Measurements from ENCODE around the gene ARHGEF17.

ARHGEF17 gene

DNA sequence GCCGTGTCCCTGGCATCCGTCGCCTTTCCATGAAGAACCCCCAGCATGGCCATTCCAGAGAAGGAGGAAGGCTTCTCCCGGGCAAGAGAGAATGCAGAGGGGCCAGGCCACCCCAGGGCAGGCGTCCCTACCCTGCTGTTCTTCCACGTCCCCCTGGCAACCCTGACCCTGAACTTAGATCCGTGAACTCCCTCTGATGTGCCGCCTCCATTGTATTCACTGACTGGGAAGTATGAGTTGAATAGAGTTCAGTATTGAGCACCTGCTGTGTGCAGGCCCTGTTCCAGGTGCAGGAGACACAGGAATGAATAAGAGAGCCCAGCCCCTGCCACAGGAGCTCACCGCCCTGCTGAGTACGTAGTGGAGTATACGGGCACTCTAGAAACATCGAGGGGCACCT, 39.0 kb downstream of the ARHGEF17 start:
- peak overlapping the region; percentile 4; the same call in 1 of the 2 replicates for H3K27ac ChIP-seq
- ChIA-PET CTCF (interaction anchor here (0.9 kb wide), 1 partner anchor 11 kb away, joined by 5 read pairs; no protein-coding TSS in a partner anchor), POLR2A (ENCODE audit: low non-redundant PET) (no interaction called here)
- TF ChIP-seq CTCF (conservative IDR thresholded peaks at IDR 0.05; ENCODE audit: low read depth) = no peak
- DNase-seq (ENCODE audit: low spot score) = no peak

DNA sequence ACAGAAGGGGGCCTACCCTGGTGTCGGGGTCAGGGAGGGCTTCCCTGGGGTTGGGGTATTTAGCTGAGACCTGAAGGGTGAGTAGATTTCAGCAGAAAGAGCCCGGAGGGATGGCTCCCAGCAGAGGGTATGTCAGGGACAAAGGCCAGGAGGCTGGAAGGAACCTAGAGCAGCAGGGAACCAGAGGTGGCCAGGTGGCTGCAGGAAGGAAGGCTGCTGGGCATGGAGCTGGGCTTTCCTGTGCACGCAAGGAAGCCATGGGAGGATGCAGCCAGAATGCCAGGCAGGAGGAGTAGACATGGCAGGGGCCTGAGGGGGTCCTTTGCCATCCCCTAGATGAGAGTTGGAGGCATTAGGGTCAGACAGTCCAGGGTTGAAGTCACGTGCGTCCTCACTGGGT, 40.8 kb downstream of the ARHGEF17 start:
- H3K27ac ChIP-seq = peak overlapping the region; percentile 41
- DNase-seq (ENCODE audit: low spot score) = no peak
- no peak for TF ChIP-seq CTCF (conservative IDR thresholded peaks at IDR 0.05; ENCODE audit: low read depth)
- CTCF ChIA-PET = interaction anchor here (0.7 to 3.3 kb wide), 2 partner anchors 13 to 192 kb away, joined by 4 to 22 read pairs; no protein-coding TSS in a partner anchor
- POLR2A ChIA-PET (ENCODE audit: low non-redundant PET) = no interaction called here

DNA sequence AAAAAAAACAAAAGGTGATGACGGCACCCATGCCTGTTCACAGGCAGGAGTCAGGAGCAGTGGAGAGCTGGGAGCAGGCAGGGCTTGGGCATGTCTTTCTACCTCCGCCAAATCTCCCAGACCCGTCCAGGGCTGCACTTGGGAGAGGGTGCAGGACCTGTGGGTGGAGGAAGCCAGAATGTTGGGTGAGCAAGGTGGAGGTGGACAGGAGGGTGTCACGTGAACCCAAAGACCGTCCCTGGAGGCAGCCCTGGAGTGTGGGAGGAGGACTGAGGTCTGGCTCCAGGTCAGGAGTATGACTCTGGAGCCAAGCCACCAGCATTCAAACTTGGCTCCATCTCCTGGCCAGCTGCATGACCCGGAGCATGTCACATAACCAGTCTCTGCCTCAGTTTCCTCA, 41.6 kb downstream of the ARHGEF17 start:
- peak overlapping the region; percentile 41 for H3K27ac ChIP-seq
- DNase-seq (ENCODE audit: low spot score) = no peak
- ChIA-PET POLR2A (ENCODE audit: low non-redundant PET) (no interaction called here), CTCF (interaction anchor here (0.6 to 3.3 kb wide), 6 partner anchors 11 to 582 kb away, joined by 3 to 22 read pairs (median 8); partner anchors contain the start of gene ARHGEF17)
- TF ChIP-seq CTCF (conservative IDR thresholded peaks at IDR 0.05; ENCODE audit: low read depth) = no peak

- peak; percentile 84 for DNase-seq (ENCODE audit: low spot score)
- POLR2A ChIA-PET (ENCODE audit: low non-redundant PET) = no interaction called here
- peak overlapping the region; percentile 38 for H3K27ac ChIP-seq
- peak; percentile 98 for TF ChIP-seq CTCF (conservative IDR thresholded peaks at IDR 0.05; ENCODE audit: low read depth)
- CTCF ChIA-PET = interaction anchor here (0.6 to 3.3 kb wide), 28 partner anchors 9 to 333 kb away, joined by 3 to 25 read pairs (median 6); partner anchors contain the start of gene ARHGEF17
Observed at GRCh38 chr11:73350908-73351636, 43.0 kb downstream of the ARHGEF17 start.

- CTCF ChIA-PET = interaction anchor here (1.5 kb wide), 1 partner anchor 47 kb away, joined by 3 read pairs; no protein-coding TSS in a partner anchor
Observed at GRCh38 chr11:73353422-73353821, 45.3 kb downstream of the ARHGEF17 start.

DNA sequence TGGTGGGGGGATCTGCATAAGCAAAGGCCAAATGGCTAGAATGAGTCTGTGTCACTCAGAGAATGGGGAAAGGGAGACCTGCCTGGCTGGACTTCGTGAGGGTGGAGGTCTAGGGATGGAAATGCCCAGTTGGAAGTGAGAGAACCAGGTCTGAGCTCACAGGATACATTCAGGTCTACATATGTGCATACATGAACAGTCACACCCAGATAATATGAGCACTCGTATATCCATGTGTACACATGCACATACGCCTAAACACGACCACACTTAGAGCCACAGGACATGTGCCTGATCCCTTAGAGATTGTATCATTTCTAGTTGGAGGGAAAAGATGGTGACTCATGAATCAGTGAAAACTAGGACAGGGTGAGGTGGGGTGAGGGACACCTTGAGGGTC, 47.0 kb downstream of the ARHGEF17 start:
- no peak for TF ChIP-seq CTCF (conservative IDR thresholded peaks at IDR 0.05; ENCODE audit: low read depth)
- no peak for DNase-seq (ENCODE audit: low spot score)
- ChIA-PET CTCF (interaction anchor here (0.6 kb wide), 1 partner anchor 272 kb away, joined by 3 read pairs; no protein-coding TSS in a partner anchor), POLR2A (ENCODE audit: low non-redundant PET) (no interaction called here)
- H3K27ac ChIP-seq = no peak overlapping the region

More at GRCh38 chr11:73353422-73353821, 45.3 kb downstream of the ARHGEF17 start:
- no peak for TF ChIP-seq CTCF (conservative IDR thresholded peaks at IDR 0.05; ENCODE audit: low read depth)
- no peak for DNase-seq (ENCODE audit: low spot score)
- POLR2A ChIA-PET (ENCODE audit: low non-redundant PET) = no interaction called here
- no peak overlapping the region for H3K27ac ChIP-seq

All from RWPE1 (cell line).